Transverse colon (tissue), 4 donors: ENCODE results near the gene FRG2B.

Source experiments
- EP300 ChIP-seq: sonication (generic); formaldehyde crosslinking; IDR thresholded peaks from one replicate; pipeline ENCODE4 v1.6.1; 2017; ENCODE audit warnings: antibody characterized with exemption, low read depth
- POLR2A ChIP-seq: fragments of 450-650 bp; IDR thresholded peaks from one replicate; pipeline ENCODE4 v1.6.1; 2016; ENCODE audit warnings: antibody characterized with exemption, mild to moderate bottlenecking, moderate library complexity
- POLR2AphosphoS5 ChIP-seq, 3 donors: sonication (generic); formaldehyde crosslinking; IDR thresholded peaks; one replicate each; pipeline ENCODE4 v1.6.1; 2016; ENCODE audit warnings: antibody characterized with exemption in 3 of 3
- TF ChIP-seq, protein P1 (sequence below), 5 experiments: fragments of 200-600 bp in 3 of 5; fragments of 450-650 bp in 2 of 5; sonication (generic) in 3 of 5; IDR thresholded peaks; 1 replicate in 2 of 5; 2 replicates in 3 of 5; pipeline ENCODE4 v1.5.1; 2016 to 2017; ENCODE audit warnings: antibody characterized with exemption in 5 of 5, inconsistent platforms in 3 of 5, mild to moderate bottlenecking in 2 of 5, moderate library complexity in 1 of 5

- TF ChIP-seq, protein P1, sequence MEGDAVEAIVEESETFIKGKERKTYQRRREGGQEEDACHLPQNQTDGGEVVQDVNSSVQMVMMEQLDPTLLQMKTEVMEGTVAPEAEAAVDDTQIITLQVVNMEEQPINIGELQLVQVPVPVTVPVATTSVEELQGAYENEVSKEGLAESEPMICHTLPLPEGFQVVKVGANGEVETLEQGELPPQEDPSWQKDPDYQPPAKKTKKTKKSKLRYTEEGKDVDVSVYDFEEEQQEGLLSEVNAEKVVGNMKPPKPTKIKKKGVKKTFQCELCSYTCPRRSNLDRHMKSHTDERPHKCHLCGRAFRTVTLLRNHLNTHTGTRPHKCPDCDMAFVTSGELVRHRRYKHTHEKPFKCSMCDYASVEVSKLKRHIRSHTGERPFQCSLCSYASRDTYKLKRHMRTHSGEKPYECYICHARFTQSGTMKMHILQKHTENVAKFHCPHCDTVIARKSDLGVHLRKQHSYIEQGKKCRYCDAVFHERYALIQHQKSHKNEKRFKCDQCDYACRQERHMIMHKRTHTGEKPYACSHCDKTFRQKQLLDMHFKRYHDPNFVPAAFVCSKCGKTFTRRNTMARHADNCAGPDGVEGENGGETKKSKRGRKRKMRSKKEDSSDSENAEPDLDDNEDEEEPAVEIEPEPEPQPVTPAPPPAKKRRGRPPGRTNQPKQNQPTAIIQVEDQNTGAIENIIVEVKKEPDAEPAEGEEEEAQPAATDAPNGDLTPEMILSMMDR (IDR thresholded peaks at IDR 0.05), result no peak
- TF ChIP-seq POLR2AphosphoS5 (IDR thresholded peaks at IDR 0.05) (peak; percentile 37 to 70 (median 58)), POLR2A (no peak), EP300 (no peak)
Observed at GRCh38 chr10:133616371-133617130, 10.0 kb downstream of the FRG2B start.
